ENCODE measurements around the gene RAB24.
A peak's percentile ranks its signal among the peaks of the same experiment; 100 is the strongest.

Gene RAB24

GRCh38 chr5:177319913-177320588 lies 16.5 kb upstream of the RAB24 start:
- CTCF ChIA-PET, result interaction anchor here (0.7 to 1.9 kb wide), 2 partner anchors 10 to 152 kb away, joined by 3 to 9 read pairs; no protein-coding TSS in a partner anchor
- POLR2A ChIA-PET, result interaction anchor here (0.6 to 1.0 kb wide), 2 partner anchors 16 to 177 kb away, joined by 3 read pairs; partner anchors contain the start of gene PDLIM7
- TF ChIP-seq ELF4 (IDR thresholded peaks at IDR 0.05) (no peak), LEF1 (IDR thresholded peaks at IDR 0.05; ENCODE audit: borderline replicate concordance) (no peak), SUZ12 (IDR thresholded peaks at IDR 0.05) (no peak), FOXM1 (IDR thresholded peaks at IDR 0.05; ENCODE audit: borderline replicate concordance) (no peak), PKNOX1 (IDR thresholded peaks at IDR 0.05) (no peak), SP1 (IDR thresholded peaks at IDR 0.05) (no peak), ARNT (IDR thresholded peaks at IDR 0.05) (no peak), CTBP1 (IDR thresholded peaks at IDR 0.05; ENCODE audit: borderline replicate concordance) (no peak), HDGF (IDR thresholded peaks at IDR 0.05; ENCODE audit: borderline replicate concordance) (no peak), BHLHE40 (IDR thresholded peaks at IDR 0.05; ENCODE audit: borderline replicate concordance) (no peak), NFRKB (IDR thresholded peaks at IDR 0.05) (no peak), FOXK2 (IDR thresholded peaks at IDR 0.05) (no peak), ZNF384 (IDR thresholded peaks at IDR 0.05) (no peak), FOXA1 (IDR thresholded peaks at IDR 0.05) (no peak), L3MBTL2 (conservative IDR thresholded peaks at IDR 0.05) (no peak), TARDBP (IDR thresholded peaks at IDR 0.05) (no peak)
- no peak for DNase-seq (ENCODE audit: extremely low spot score)

- TF ChIP-seq SP1 (IDR thresholded peaks at IDR 0.05) (no peak), LEF1 (IDR thresholded peaks at IDR 0.05; ENCODE audit: borderline replicate concordance) (no peak), L3MBTL2 (conservative IDR thresholded peaks at IDR 0.05) (no peak), FOXM1 (IDR thresholded peaks at IDR 0.05; ENCODE audit: borderline replicate concordance) (no peak), CTBP1 (IDR thresholded peaks at IDR 0.05; ENCODE audit: borderline replicate concordance) (no peak), BHLHE40 (IDR thresholded peaks at IDR 0.05; ENCODE audit: borderline replicate concordance) (no peak), TARDBP (IDR thresholded peaks at IDR 0.05) (no peak), FOXA1 (IDR thresholded peaks at IDR 0.05) (no peak), ARNT (IDR thresholded peaks at IDR 0.05) (no peak), ELF4 (IDR thresholded peaks at IDR 0.05) (no peak), ZNF384 (IDR thresholded peaks at IDR 0.05) (no peak), SUZ12 (IDR thresholded peaks at IDR 0.05) (no peak), HDGF (IDR thresholded peaks at IDR 0.05; ENCODE audit: borderline replicate concordance) (no peak)
- CTCF ChIA-PET, result interaction anchor here (0.6 to 1.9 kb wide), 8 partner anchors 8 to 139 kb away, joined by 3 to 9 read pairs (median 4); no protein-coding TSS in a partner anchor
- POLR2A ChIA-PET, result no interaction called here
- DNase-seq (ENCODE audit: extremely low spot score), result peak; percentile 80
Measured at GRCh38 chr5:177317959-177318377, 14.4 kb upstream of the RAB24 start.

DNA sequence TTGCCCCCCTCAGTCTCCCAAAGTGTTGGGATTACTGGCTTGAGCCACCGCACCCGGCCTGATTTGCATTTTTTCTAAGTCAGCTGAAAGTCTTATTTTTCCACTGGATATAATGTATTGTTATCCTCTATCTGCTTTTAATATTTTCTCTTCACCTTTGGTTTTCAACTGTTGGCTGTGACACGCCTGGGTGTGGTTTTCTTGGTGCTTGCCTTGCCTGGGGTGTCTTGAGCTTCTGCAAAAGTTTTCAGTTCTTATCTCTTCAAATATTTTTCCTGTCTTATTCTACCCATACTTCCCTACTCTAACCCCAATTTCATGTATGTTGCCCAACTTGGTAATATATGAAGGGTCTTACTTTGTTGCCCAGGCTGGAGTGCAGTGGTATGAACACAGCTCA lies 12.5 kb upstream of the RAB24 start:
- ChIA-PET POLR2A (interaction anchor here (1.1 kb wide), 1 partner anchor 51 kb away, joined by 3 read pairs; no protein-coding TSS in a partner anchor), CTCF (no interaction called here)
- no peak for DNase-seq (ENCODE audit: extremely low spot score)
- no peak for TF ChIP-seq HDGF (IDR thresholded peaks at IDR 0.05; ENCODE audit: borderline replicate concordance)
- TF ChIP-seq ZNF384 (IDR thresholded peaks at IDR 0.05), result no peak
- TF ChIP-seq FOXM1 (IDR thresholded peaks at IDR 0.05; ENCODE audit: borderline replicate concordance), result no peak
- TF ChIP-seq NFRKB (IDR thresholded peaks at IDR 0.05), result no peak
- TF ChIP-seq SP1 (IDR thresholded peaks at IDR 0.05), result no peak
- no peak for TF ChIP-seq TARDBP (IDR thresholded peaks at IDR 0.05)
- TF ChIP-seq BHLHE40 (IDR thresholded peaks at IDR 0.05; ENCODE audit: borderline replicate concordance), result no peak
- TF ChIP-seq FOXK2 (IDR thresholded peaks at IDR 0.05), result no peak
- no peak for TF ChIP-seq LEF1 (IDR thresholded peaks at IDR 0.05; ENCODE audit: borderline replicate concordance)
- no peak for TF ChIP-seq ARNT (IDR thresholded peaks at IDR 0.05)
- no peak for TF ChIP-seq FOXA1 (IDR thresholded peaks at IDR 0.05)
- TF ChIP-seq SUZ12 (IDR thresholded peaks at IDR 0.05), result no peak
- no peak for TF ChIP-seq PKNOX1 (IDR thresholded peaks at IDR 0.05)
- no peak for TF ChIP-seq ELF4 (IDR thresholded peaks at IDR 0.05)
- TF ChIP-seq L3MBTL2 (conservative IDR thresholded peaks at IDR 0.05), result no peak
- TF ChIP-seq CTBP1 (IDR thresholded peaks at IDR 0.05; ENCODE audit: borderline replicate concordance), result no peak

DNA sequence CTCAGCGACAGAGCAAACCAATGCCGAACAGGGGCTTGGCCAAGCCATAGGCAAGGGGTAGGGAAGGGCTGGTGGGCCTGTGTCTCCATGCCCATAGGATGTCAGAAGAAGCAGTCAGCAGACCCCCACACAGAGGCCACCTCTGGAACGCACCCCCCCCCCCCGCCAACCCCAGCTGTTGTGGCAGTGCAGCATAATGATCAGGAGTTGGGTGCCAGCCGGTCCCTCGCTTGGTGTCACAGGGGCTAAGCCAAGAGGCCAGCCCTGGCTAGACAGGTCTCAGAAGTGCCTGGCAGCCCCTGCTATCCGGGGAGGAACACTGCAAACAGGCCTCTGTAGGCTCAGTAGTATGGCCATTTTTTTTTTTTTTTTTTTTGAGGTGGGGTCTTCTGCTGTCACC lies 11.9 kb upstream of the RAB24 start:
- ChIA-PET CTCF (no interaction called here), POLR2A (interaction anchor here (1.1 kb wide), 1 partner anchor 52 kb away, joined by 3 read pairs; no protein-coding TSS in a partner anchor)
- DNase-seq (ENCODE audit: extremely low spot score), result no peak
- TF ChIP-seq LEF1 (IDR thresholded peaks at IDR 0.05; ENCODE audit: borderline replicate concordance) (no peak), CTBP1 (IDR thresholded peaks at IDR 0.05; ENCODE audit: borderline replicate concordance) (no peak), FOXK2 (IDR thresholded peaks at IDR 0.05) (no peak), L3MBTL2 (conservative IDR thresholded peaks at IDR 0.05) (no peak), TARDBP (IDR thresholded peaks at IDR 0.05) (no peak), ELF4 (IDR thresholded peaks at IDR 0.05) (no peak), PKNOX1 (IDR thresholded peaks at IDR 0.05) (no peak), BHLHE40 (IDR thresholded peaks at IDR 0.05; ENCODE audit: borderline replicate concordance) (no peak), ZNF384 (IDR thresholded peaks at IDR 0.05) (no peak), FOXA1 (IDR thresholded peaks at IDR 0.05) (no peak)

- no peak for TF ChIP-seq FOXK2 (IDR thresholded peaks at IDR 0.05)
- TF ChIP-seq FOXM1 (IDR thresholded peaks at IDR 0.05; ENCODE audit: borderline replicate concordance), result no peak
- TF ChIP-seq HDGF (IDR thresholded peaks at IDR 0.05; ENCODE audit: borderline replicate concordance), result no peak
- TF ChIP-seq SUZ12 (IDR thresholded peaks at IDR 0.05), result no peak
- no peak for TF ChIP-seq BHLHE40 (IDR thresholded peaks at IDR 0.05; ENCODE audit: borderline replicate concordance)
- TF ChIP-seq FOXA1 (IDR thresholded peaks at IDR 0.05), result no peak
- CTCF ChIA-PET, result no interaction called here
- no peak for DNase-seq (ENCODE audit: extremely low spot score)
- POLR2A ChIA-PET, result interaction anchor here (1.1 kb wide), 1 partner anchor 52 kb away, joined by 3 read pairs; no protein-coding TSS in a partner anchor
Measured at GRCh38 chr5:177314376-177315342, 11.1 kb upstream of the RAB24 start.

All from HEK293T (cell line).